Epidermal melanocyte (primary cell): ENCODE measurements around the gene ZP1.

Experiments
- DNase-seq: peaks from one replicate; pipeline ENCODE4 v3.0.0; 2011; ENCODE audit warnings: low spot score; ENCODE audit not compliant: insufficient read length

The ZP1 gene

DNA sequence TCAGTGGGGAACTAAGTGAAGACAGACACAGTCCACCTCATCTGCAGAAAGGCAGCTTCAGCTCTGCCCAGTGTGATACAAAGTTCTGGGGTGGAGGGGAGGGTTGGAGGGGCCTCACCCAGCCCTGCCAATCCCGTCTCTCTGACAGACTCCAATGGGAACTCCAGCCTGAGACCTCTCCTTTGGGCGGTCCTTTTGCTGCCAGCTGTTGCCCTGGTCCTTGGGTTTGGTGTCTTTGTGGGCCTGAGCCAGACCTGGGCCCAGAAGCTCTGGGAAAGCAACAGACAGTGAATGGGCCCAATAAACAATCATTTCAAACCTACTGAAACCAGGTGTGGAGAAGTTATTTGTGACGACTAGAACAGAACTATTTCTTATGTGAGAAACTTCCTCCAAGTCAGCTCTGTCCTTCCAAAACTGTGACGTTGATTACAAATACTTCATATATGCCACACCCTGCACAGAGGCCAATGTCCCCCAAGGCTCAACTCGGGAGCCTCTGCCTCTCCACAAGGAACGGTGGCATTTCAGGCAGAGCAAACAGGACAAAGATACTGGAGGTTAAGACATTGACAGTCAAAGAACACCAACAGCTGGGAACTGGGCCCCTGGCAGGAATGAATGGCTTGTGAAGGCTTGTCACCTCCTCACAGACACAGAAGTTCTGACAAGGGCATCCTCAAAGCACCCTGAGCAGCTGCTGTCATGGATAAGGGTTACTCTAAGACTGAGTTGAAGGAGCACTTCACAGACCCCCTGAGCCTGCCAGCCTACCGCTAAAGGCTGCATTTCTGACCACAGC, 8.2 kb downstream of the ZP1 start:
- DNase-seq: no peak

DNA sequence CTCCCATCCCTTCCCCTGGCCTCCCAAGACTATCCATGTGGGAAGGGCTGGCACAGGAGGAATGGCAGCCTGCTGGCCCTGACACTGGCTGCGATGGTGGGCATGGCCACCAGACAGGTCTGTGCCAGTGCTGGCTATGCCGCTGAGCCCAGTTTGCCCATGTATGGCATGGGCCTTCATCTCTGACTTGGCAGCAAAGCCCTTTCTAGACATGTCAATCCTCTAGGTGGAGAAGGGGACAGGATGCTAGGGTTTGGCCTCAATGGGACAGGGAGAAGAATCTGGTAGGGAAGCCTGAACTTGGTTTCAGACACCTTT, 8.8 kb downstream of the ZP1 start:
- no peak for DNase-seq

DNA sequence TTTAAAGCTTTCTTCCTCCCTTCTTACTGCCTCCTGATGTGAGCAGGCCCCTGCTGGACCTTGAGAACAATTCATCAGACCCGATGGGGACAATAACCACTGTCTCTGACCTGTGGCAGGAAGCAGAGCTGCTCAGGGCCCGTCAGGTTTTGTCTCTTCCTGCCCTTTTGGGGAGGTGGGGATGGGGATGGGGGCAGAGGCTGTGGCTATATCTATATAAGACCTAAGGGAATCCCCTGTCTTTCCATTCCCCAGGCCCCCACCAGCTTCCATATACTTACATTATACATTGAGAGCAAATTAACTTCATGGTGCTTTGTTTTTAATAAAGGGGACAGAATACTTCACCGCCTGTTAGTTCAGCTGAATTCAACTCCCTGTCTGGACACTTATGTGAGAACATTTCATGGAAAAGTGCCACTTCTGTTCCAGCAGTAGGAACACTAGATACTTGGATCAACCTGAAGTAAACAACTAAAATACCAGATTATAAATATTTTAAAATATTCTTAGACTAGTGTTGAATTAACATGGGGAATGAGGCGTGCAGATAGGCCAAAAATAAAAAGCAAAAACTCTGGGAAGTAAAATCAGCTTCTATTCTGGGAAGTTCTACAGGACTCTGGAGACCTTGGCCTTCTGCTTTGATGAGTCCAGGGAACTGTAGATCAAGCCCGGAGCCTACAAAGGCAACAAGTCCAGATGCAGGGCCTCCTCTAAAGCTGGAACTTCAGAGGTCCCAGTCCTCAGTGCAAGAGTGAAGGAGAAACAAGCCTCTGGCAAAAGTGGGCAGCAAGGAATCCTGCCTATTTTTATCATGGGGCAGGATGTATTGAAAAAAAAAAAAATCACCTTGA, 11.1 kb downstream of the ZP1 start:
- no peak for DNase-seq

DNA sequence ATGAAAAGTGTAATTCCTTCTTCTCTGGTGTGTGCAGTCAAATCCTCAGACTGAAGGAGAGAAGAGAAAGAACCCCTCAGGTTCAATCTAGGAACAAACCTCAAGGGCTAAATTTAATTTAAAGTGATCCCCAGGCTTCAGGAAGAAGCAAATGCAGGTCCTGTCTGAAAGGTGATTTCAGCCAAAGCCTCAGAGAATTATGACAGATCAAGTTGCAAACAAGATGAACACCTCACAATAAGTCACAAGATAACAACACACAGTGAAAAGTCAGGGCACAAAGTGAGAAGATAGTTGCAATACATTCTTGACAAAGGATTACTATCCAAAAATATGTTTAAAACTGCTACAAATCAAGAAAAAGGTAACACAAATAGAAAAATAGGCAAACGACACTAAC, 11.8 kb downstream of the ZP1 start:
- no peak for DNase-seq

DNA sequence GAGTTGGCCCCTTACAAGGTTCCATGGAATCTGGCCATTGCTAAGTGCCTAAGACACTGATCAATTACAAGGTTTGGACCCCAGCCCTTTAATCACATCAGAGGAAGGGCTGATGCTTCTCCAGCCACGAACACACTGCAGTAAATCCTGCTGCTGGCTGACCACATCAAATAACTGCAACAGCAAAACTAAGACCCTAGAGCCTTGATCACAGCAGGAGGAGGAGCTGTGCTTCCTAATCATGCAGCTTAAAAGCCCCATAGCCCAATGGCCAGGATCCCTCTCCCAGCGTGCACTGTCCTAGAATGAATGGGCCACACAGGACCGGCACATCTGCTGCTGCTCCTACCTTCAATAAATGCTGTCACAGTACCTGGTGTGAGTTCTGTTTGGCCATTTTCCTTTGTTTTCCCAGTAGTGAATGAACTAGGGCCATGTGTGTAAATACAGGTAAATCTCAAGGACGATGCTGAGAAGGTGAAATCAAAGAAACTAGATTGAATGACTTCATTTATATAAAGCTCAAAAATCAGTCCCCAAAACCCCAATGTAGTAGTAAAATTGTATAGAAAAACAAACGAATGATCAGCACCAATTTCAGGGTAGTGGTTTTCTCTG, 12.7 kb downstream of the ZP1 start:
- DNase-seq: no peak

DNA sequence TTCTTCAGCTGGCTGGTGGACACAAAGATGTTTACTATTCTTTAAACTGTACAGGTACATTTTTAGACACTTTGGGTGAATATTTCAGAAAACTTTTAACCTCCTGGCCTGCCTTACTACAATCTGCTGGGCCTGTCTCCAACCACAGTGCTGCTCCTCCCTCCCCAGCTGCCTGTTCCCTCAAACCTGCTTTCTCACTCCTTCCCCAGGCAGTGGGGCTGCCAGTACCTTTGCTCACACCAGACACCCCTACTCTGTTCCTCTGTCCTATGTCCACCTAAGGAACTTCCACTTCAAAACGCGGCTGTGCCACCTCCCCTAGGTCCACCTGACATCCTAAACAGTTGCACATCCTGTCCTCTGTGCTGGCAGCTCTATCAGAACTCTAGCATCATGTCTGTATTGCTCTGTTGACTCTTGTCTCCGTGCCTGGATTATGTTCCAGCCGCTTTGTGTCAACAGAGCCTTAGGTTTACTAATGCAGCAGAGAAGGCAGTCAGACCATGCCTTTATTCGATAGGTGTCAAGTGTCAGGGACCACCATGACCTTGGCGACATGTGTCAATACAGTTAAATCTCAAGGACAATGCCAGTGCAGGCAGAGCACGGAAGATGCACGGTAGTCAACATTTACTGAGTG, 13.4 kb downstream of the ZP1 start:
- DNase-seq: no peak

DNA sequence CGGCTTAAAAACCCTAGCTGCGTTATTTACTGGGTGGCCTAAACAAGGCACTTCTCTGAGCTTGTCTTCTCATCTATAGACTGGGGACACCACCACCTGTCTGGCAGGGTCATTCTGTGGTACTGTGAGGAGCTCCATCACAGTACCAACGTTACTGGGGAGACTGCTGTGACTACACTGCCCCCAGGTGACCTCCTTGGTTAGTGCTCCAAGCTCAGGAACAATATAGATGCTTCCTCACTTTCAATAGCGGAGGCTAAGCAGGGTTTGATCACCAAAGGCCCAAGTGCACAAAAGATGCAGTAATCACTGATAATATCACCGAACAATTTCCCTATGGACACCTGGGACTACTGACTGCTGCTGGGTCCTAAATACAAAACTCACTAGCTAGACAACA, 20.2 kb downstream of the ZP1 start:
- DNase-seq: no peak

DNA sequence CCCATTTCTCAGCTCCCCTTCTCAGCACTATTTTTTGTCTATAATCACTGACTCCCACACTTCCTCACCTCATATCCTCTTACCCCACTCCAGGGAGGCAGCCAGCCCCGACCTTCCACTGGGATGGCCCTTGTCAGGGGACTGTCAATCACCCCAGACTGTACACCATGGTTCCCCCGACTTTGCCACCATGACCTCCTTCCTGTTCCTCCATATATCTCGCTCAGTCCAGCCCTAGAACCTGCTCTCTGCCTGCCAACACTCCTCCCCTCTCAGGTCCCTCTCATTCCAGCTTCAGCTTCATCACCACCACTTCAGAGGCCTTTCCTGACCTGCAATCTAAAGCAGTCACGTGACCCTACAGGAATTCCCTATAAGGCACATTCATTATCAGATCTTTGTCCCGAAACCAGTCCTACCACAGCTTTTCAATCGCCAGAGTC, 22.5 kb downstream of the ZP1 start:
- no peak for DNase-seq

DNA sequence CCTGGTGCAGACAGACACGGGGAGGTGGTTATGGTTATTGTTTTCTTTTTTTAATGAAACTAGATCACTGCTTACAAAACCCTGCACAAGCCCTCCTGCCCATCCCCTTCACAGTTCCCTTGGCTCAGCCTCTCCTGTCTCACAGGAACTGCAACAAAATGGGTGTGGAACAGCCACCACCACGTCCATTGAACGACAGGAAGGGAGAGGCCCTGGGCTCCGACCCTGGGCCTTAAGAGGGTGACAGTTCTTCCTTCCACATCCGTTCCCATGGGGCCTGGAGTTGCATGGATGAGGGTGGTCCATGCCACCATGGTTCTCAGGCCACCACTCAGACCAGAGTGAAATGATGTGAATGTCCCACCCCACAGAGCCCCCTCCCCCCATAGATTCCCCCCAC, 23.4 kb downstream of the ZP1 start:
- DNase-seq: no peak

DNA sequence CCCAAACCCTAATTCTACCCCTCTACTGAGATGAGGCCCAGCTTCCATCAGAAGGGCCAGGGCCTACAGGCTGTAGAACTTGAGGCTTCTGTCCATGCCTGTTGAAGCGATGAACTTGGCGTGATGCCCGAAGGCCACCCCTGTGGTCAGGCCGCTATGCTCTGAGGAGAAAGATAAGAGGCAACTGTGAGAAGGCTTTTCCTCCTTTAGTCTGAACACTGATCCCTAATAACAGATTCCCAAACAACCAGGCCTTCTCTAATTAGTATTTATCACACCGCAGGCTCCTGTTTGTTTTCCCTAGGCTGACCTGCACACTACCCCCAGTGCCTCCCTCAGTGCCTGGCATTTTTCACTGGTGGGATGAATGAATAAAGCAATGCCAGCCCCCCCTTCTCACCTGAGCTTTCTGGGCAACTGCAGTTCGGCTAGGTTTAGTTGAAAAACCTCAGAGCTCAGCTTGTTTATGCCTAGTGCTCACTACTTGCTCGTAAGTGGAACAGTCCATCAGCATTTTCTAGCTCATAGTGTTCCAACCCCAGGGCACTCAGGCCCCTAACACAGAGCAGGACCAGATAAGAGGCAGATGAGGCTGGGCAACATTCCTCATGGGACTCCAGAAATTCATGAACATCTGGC, 23.9 kb downstream of the ZP1 start:
- DNase-seq: no peak

DNA sequence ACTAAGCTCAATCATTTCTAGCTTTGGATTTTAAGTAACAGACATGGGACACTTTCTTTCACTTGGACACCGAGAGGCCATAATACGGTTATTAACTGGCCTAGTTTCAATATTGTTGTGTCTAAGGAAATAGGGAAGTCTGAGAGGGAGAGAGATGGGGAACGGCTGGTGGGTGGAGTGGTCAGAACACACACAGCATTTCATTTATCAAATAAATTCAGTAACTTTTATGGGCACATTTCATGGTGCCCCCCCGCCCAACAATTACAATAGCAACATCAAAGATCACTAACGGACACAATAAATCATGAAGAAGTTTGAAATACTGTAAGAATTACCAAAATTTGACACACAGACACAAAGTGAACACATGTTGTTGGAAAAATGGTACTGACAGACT, 28.3 kb downstream of the ZP1 start:
- DNase-seq: no peak

DNA sequence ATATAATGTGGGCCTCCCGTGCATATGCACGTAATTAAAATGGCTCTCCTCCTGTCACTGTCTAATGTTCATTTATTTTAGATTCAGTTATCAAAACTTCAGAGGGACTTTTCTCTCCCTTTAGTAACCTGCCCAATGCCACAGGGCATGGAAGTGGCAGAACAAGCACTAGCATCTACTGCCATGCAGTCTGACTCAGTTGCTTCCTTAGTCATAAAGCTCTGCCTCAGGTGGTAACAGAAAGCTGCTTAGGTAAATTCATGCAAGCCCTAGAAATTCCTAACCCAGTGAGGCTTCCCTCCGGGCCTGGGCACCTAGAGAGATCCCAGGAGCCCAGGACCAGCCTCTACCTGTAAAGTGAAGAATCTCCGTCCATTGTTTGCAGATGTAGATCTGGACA, 30.2 kb downstream of the ZP1 start:
- DNase-seq: no peak

DNA sequence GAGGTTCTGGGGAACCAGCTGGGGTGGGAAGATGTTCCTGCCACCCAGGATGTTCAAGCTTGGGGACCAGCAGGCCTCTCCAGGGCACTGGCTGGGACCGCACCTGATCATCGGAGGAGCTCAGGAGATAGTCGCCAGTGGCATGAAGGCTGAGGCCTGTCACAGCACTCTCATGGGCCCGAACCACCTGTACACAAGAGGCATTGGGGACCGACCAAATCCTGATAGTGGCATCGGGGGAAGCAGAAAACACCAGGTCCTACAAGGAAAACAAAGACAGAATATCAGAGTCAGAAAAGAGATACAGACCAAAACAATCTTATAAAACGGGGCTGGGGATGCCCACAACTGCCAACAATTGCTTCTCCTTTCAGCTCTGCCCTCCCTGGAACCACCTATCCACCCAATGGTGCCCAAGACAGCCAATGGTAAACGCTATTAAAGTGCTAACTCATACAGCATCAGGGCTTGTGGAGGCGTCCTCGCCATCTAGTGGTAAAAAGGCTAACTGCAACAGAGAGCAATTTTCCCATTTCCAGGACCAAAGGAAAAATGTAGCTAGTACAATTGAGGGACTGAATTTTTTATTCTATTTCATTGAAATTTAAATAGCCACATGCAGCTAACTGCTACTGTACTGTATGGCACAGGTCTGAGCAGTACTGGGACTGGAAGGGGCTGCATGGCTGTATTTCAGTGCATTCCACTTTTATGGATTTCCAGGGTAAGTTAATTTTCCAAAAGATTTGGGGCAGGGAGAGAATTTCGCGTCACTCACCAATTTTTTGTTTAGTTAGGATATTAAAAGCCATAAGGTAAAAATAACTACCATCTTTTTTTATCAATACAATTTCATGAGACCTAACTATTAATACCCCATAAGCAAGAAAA, 31.9 kb downstream of the ZP1 start:
- peak; percentile 64 for DNase-seq

DNA sequence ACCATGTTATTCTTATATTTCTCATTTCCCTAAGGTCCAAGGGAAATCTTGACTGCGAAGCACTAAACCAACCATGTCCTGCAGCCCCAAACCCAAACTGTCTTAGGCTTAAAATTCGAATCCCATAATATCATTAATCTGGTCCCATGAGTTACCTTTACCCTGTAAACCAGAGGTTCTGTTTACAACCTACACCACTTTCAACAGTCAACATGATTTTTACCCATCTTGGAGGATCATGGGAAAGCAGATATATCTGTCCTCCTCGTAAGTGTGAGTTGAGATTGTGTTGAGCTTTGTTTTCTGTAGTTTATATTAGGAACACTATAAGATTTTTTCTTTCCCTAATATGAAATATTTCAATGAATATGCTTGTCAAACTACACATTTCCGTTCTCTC, 32.6 kb downstream of the ZP1 start:
- no peak for DNase-seq

DNA sequence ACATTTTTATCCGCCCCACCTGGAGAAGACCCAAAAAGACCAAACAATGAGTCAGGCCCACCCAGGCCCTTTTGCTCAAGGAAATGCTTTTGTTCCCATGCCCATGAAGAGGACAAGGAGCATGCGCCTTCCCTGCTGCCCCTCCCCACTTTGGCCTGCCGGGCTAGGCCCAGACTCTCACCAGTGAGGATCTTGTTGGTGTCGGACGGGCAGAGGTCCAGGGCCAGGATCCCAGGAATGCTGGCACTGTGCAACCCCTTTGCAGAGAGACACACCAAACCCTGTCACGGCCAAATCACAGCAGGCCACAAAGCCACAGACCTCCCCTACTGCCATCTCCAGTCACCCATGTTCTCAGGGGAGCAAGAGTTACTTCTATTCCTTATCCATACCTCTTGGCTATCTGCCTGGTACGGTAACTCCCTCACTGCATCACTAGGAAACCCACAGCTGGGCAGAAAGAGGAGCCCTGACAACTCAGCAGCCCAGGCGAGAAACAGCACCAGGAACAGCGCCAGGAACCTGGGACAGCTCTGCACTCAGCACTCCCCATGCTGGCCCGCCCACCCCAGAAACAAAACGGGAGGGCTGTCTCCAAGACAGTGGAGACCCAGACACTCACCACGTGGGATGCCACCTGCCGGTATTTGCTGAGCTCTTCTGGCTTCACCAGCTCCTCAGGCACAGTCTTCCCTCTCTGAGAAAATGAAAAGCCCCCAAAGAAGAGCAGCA, 33.5 kb downstream of the ZP1 start:
- no peak for DNase-seq

DNA sequence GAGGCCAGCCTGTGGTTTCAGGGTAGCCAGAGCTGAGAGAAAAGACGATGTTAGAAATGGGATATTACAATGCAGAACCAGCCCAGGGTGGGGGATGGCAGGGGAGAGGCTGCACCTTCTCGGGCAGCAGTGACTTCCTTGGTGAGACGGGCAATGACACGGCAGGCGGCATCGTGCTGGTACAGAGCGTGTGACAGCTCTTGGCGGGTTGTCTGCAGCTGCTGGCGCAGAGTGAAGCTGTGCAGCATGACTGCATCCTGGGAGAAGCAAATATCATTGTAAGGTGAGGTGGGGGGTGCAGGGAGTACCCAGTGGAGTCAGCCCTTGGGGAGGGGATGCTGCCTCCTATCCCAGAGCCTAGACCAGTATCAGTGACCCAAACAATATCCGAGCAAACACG, 35.3 kb downstream of the ZP1 start:
- DNase-seq: no peak

DNA sequence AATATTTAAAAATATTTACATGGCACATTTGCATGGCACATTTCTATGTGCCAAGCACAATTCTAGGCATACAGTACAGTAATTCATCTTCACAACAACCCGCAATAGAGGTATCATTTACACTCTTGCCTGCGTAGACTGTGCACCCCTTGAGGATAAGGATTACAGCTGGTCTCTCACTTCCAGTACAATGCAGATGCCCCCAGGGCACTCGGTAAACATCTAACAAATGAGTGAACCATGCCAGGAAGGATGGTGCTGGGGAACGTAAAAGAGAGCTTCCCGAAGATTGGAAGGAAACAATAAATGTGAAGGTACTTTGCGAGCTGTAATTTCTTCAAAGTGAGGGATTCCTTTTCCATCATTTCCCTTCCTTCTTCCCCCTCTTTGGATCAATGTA, 37.7 kb downstream of the ZP1 start:
- DNase-seq: no peak

DNA sequence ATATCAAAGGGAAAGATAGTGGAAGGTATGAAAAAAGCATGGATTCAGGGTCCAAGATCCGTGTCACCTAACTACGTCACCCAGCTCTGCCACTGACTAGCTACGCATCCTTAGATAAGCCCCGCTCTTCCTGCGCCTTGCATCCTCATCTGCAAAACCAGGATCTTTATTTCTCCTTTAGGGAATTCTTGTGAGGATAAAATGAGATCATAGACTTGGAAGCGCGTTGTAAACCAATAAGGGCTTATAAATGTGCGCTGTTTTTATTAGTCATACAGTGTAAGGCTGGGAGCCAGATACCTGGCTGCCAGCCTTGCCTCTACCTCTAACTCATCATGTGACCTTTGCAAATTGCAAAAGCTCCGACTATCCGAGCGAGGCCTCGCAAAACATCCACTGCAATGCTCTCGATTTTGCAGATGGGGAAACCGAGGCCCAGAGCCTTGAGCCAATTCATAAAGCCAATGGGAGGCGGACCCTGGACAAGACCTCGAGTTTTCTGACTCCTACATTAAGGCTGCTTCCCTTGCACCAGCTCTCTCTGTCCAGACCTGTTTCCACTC, 38.3 kb downstream of the ZP1 start:
- no peak for DNase-seq
